HG03108 (cell line): ENCODE data around the gene SGIP1.
"Not testable (repeated sequence)": the region's sequence is repeated elsewhere in the genome, so short reads cannot be mapped to it uniquely, and the experiment has no call there.

Source experiments
- ATAC-seq: cut with Tn5 transposase; IDR thresholded peaks from one replicate; pipeline ENCODE4 v1.9.1; 2021; ENCODE audit warnings: moderate library complexity; ENCODE audit not compliant: unreplicated experiment

The SGIP1 gene

DNA sequence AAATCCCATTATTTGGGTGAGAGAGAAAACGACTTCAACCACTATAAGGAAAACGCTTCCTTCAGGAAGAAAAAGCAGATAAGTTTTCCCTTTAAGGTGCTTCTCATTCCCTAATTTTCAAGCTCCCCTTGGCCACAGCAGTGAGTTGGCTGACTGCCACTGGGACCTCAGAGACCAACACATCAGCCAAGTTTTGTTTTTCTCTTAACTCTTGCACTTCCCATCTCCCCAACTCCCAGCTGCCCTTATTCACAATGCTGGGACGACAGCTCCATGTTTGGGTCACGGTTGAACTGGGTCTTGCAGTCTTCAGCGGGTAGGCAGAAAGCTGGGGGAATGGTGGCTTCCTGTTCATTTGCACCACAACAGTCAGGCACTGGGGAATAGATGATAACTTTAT, 18.9 kb downstream of the SGIP1 start:
- no peak for ATAC-seq

- no peak for ATAC-seq
Measured at GRCh38 chr1:66553846-66554245, 19.9 kb downstream of the SGIP1 start.

GRCh38 chr1:66556161-66556611, 22.2 kb downstream of the SGIP1 start:
- ATAC-seq: no peak

DNA sequence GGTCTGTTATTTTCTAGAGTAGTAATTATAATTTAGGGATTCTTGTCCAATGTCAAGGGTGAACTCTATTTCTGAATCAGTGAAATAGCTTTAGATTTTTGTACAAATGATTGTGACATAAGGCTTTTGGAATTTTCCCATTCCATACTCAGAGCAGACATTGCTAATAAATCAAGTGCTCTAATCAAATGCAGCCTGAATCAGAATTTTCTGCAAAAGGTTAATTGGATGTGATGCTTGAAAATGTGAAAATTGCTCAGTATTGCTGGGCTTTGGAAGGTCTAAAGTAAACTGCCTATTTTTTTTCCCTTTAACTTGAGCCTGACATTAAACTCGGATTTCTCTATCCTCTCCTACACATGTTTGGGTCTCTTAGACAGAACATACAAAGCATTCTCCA, 23.2 kb downstream of the SGIP1 start:
- ATAC-seq: no peak

- ATAC-seq: no peak
Measured at GRCh38 chr1:66559517-66559916, 25.6 kb downstream of the SGIP1 start.

DNA sequence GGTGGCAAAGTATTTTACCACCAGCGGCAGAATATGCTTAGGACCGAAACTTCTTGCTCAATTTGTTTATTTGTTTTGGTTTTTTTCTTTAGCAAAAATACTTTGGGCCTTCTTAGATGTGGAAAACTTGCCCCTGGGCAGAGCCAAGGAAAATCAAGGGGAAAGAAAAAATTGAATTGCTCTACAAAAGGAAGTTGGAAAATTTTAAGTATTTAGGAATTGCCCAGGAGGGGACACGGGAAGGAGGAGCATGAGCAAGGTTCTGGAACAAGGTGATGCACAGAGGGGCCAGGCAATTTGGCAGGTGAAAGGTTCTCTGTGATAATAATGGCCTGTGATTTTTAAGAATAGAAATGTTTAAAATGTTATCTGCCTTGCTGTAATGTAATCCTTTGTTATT, 28.6 kb downstream of the SGIP1 start:
- ATAC-seq: no peak

GRCh38 chr1:66563094-66563800, 29.3 kb downstream of the SGIP1 start:
- no peak for ATAC-seq

DNA sequence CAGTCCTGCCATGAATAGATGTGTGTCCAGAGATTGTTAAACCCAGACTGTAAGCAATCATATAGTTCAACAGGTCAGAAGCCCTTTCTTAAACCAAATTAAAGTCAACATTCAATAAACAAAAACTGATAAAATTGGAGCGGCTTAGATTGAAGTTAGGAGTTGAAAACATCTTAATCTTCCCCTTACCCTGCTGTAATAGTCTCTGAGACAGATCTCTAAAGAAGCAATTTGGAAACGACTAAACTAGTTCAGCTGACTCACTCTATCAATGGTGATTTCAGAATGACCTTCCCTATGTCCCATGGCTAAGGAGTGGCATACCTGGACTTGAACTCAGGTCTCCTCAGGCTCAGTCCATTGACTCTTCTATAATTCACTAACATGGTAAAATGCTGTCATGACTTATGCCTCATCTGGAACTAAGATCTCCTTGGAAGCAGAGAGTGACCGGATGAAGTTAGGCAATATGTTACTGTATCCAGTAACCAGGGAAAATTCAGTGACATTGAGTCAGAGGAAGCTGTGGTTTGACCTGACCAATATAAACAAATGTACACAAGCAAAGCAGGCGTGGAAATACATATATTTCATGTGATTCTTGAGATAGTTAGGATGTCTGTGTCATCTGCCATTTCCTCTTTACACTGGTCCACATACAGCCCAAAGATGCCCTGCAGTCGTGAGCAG, 30.1 kb downstream of the SGIP1 start:
- ATAC-seq: no peak

DNA sequence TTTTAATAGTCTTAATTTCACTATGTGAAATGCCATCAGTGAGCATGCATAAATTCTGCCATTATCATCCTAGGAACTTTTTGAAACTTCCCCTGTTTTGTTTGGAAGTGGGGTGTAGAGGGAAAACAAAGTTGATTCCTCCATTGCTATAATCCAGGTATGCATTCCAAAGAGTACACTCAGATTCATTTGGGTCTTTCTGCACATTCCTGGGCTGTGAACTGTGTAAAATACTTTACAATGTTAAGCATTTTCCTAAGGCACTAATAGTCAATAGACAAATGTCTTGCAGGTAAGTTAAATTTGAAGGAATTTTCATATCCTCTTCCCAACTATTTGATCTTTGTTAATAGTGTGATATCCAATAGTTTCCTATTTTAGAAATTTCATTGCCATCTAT, 36.2 kb downstream of the SGIP1 start:
- no peak for ATAC-seq

- no peak for ATAC-seq
Measured at GRCh38 chr1:66571789-66572188, 37.8 kb downstream of the SGIP1 start.

- no peak for ATAC-seq
Measured at GRCh38 chr1:66575739-66576138, 41.8 kb downstream of the SGIP1 start.

DNA sequence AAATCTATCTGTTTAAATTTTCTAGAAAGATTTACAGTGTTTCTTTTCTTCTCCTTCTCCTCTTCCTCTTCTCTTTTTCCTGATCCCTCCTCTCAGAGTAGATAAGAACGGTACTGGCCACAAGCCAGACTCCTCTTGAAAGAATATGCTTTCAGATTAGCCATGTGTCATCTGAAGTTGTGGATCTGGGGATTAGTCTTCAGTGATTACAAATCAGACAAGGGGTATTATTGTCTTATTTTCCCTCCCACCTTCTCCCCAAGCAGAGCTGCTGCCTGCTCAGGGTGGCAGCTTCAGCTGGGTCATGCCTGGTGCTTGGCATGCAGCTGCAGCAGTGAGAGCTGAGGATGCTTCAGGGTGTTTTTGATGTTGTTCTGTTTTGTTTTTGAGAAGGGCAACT, 42.7 kb downstream of the SGIP1 start:
- ATAC-seq: no peak

GRCh38 chr1:66578841-66579240, 44.9 kb downstream of the SGIP1 start:
- no peak for ATAC-seq

DNA sequence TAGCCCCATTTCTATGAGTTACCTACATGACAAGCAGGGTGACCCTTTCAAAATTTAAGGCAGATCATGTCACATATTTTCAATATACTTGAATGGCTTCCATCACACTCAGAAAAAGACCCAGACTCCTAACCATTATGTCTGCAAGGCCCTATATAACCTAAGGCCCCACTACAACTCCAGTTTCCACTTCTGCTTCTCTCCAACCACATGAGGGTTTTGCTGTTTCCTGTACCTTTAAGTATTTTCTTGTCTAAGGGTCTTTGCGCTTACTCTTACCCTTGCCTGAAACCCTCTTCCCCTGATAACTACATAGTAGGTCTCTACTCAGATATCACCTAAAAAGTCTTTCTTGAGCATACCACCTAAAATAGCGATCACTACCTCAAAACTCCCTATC, 46.1 kb downstream of the SGIP1 start:
- no peak for ATAC-seq

DNA sequence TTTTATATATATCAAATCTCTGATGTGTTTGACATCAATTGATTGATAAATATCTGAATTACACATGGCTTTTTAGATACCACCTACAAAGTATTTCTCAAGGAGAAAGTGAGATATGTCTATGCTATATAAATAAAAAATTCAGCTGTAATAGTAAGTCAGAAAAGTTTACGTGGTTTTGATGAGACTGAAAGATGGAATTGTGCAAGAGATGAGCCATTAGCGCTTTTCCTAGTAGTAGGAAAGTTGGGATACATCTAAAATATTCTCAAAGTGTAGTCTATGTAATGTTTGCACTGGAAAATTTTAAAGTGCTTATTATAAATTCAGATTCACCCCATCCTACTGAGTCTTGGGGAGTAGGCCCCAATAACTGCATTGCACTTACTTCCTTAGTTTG, 49.1 kb downstream of the SGIP1 start:
- no peak for ATAC-seq

DNA sequence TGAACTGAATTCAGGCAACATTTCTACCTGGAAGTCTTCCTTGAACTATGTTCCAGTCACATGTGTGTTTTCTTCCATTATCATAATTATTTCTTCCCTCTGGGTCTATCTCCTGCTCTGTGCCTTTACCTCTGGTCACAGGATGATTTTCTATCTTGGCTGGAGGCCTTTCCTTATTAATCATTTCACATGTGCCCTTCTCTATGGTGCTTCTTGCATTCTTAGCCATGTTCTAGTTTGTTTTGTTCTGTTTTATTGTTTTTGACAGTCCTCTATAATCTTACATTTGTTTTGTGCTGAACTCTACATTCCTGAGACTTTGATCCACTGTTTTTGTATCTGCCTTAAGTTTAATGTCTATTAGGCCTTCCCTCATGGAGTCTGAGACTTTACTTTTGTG, 51.0 kb downstream of the SGIP1 start:
- ATAC-seq: no peak

DNA sequence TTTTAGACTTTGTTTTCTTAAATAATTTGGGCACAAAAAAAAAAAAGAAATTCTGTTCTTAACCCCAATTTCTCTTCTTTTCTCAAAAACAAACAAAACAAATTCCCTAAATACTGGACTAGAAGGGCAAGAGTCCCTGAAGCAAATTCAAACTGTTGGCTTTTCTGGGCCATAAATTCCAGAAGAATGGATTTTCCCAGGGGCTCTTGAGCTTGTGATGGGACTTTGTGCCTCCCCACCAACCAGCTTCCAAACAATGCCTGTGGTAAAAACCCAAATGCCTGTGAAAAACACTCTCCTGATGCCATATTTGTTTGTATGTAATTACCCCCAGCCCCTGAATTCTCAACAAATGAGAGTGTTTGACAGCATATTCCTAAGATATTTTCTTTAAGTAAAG, 55.4 kb downstream of the SGIP1 start:
- no peak for ATAC-seq

DNA sequence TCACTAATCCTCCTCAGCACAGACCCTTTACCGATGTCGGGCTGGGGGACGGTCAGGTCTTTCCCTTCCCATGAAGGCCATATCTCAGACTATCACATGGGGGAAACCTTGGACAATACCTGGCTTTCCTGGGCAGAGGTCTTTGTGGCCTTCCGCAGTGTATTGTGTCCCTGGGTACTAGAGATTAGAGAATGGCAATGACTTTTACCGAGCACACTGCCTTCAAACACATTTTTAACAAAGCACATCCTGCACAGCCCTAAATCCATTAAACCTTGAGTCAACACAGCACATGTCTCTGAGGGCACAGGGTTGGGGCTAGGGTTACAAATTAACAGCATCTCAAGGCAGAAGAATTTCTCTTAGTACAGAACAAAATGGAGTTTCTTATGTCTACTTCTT, 58.2 kb downstream of the SGIP1 start:
- not testable (repeated sequence) for ATAC-seq

GRCh38 chr1:66596191-66596590, 62.2 kb downstream of the SGIP1 start:
- ATAC-seq: no peak

DNA sequence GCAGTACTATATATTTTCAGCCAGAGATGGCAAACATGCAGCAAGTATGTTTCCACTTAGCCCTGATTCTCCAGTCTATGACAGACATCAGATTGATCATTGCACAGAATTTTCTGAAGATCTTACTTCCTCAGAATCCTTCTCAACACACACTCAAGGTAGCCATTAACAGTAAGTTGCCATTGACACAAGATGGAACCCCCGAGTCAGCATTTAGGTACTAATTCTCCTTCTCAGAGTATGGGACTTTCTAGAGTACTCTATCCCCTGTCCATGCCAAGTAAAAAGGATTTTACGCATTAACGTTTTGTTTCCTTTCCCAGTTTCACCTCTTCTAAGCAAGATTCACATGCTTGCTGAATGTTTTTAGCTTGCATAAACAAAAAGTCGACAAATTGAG, 63.5 kb downstream of the SGIP1 start:
- ATAC-seq: no peak

- no peak for ATAC-seq
Measured at GRCh38 chr1:66598670-66599069, 64.7 kb downstream of the SGIP1 start.

DNA sequence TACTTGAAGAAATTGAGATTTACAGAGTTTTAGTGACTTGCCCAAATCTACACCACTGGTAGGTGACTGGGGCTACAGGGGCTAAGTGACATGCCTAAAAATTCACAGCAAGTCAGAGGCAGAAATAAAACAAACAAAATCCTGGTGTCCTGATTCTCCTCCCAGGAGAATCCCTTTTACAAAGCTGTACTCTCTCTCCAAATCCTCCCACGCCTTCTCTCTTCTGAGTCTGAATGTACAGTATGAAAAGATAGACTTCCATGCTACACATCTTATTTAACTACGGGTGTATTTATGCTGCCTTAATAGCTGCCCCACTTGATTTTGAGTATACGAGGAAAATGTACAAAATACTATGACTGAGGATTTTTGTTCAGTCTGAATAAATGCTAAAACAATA, 65.4 kb downstream of the SGIP1 start:
- ATAC-seq: no peak
